AG10803 (cell line): ENCODE measurements around the gene FAM135A.
A peak's percentile ranks its signal among the peaks of the same experiment; 100 is the strongest.

Experiments
- DNase-seq: peaks from one replicate; pipeline ENCODE4 v3.0.0; 2010; ENCODE audit warnings: low read depth
- H3K4me3 ChIP-seq: 2 replicates; pipeline ENCODE4 v1.5.1; 2011; ENCODE audit warnings: mild to moderate bottlenecking, low read length, control low read depth
- TF ChIP-seq, protein P1 (sequence below): conservative IDR thresholded peaks from 2 replicates; pipeline ENCODE4 v1.5.1; 2011; ENCODE audit warnings: mild to moderate bottlenecking, low read length, control low read depth, inconsistent platforms

The FAM135A gene

DNA sequence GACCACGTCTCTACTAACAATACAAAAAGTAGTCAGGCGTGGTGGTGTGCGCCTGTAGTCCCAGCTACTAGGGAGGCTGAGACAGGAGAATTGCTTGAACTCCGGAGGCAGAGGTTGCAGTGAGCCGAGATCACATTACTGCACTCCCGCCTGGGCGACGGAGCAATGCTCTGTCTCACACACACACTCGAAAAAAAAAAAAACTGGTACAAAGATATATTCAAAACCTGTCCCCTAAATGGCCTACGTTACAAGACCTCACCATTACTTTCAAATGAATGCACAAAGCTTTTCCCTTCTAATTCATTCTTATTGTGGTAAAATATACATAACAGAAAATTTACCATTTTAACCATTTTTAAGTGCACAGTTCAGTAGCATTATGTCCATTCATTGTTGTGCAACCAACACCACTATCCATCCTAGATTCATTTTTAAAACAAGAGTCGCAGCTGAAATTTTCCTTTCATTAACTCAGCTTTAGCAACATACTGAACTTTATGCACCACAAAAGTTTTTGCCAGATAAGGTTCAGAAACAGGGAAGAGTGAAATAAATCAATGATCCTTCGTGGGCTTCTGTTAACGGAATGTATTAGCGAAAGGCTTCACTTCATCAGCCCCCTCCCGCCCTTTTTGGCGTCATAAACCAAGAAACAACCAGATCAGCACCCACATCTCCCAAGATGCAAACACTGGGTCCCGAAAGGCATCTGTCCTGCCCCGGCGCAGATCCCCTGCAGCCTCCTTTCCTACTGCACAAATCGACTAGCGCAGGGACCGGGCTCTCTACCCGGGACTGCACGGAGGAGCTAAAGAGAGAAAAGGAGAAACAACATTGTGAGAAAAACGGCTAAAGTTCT, 825 bp upstream of the FAM135A start:
- no peak for DNase-seq
- TF ChIP-seq, protein P1, sequence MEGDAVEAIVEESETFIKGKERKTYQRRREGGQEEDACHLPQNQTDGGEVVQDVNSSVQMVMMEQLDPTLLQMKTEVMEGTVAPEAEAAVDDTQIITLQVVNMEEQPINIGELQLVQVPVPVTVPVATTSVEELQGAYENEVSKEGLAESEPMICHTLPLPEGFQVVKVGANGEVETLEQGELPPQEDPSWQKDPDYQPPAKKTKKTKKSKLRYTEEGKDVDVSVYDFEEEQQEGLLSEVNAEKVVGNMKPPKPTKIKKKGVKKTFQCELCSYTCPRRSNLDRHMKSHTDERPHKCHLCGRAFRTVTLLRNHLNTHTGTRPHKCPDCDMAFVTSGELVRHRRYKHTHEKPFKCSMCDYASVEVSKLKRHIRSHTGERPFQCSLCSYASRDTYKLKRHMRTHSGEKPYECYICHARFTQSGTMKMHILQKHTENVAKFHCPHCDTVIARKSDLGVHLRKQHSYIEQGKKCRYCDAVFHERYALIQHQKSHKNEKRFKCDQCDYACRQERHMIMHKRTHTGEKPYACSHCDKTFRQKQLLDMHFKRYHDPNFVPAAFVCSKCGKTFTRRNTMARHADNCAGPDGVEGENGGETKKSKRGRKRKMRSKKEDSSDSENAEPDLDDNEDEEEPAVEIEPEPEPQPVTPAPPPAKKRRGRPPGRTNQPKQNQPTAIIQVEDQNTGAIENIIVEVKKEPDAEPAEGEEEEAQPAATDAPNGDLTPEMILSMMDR, result no peak
- peak overlapping the region; percentile 90 for H3K4me3 ChIP-seq

DNA sequence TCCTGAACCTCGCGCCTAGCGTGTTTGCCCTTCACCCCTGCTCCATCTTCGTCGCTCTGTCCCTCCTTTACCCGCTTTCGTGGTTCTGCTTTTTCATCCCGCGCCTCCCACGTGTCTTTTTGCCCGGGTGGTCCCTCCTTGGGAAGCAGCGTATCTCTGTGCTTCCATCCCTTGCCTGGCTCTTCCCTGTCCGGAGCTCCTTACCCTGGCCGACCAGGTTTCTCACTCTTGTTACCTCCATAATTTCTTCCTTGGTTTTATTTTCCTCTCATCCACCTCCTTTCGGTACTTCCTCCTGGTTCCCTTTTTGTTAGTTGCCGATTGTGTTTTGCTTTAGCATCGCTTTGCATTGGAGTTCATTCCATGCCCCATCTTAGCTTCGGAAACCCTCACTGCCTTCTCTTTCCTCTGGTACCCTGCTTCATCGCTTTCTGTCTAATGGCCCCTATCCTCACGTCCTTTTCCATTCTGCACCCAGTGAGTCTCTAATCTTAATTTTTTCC, 735 bp downstream of the FAM135A start:
- TF ChIP-seq, protein P1, result no peak
- peak overlapping the region; percentile 90 for H3K4me3 ChIP-seq
- no peak for DNase-seq

- DNase-seq, result no peak
- TF ChIP-seq, protein P1, result no peak
- H3K4me3 ChIP-seq, result no peak overlapping the region; the same call in 1 of the 2 replicates
These were observed 1.5 kb downstream of the FAM135A start for GRCh38 chr6:70414813-70415212.

DNA sequence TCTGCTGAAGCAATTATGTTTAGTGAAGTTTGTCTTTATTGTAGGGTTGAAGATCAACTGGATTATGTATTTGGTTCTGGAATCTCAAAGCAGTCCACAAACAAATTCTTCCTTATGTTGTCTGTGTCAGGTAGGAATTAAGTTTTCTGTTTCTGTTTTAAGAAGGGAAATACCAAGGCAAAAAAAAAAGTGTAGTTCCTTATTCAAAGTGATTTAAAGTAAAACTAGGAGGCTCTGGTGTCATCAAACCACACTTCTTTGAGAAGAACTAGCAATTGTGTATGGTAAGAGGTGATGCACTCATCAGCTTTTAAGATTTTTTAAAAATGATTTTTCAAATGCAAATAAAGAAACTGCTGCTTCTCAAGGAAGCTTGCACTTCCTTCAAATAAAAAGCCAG, 1.9 kb downstream of the FAM135A start:
- no peak overlapping the region for H3K4me3 ChIP-seq

GRCh38 chr6:70415660-70416059, 2.4 kb downstream of the FAM135A start:
- no peak overlapping the region for H3K4me3 ChIP-seq
- TF ChIP-seq, protein P1, result no peak
- no peak for DNase-seq

More for the DNA sequence above, 1.9 kb downstream of the FAM135A start:
- DNase-seq, result no peak
- TF ChIP-seq, protein P1, result no peak

GRCh38 chr6:70421509-70421908, 8.2 kb downstream of the FAM135A start:
- no peak for DNase-seq
- TF ChIP-seq, protein P1, result no peak
- no peak overlapping the region for H3K4me3 ChIP-seq
